Activated T-cell treated with anti-CD3 and anti-CD28 coated beads, Interleukin-2, amount 50 U/mL, for 72 hours (primary cell): ENCODE results near the gene KCNQ5. TPM values are rescaled to one million over a fixed set of nuclear protein-coding genes. Genes with fewer than 3 reads are reported as not detected.
A peak's percentile ranks its signal among the peaks of the same experiment; 100 is the strongest.
"Not testable (repeated sequence)": the region's sequence is repeated elsewhere in the genome, so short reads cannot be mapped to it uniquely, and the experiment has no call there.

Experiments
- ATAC-seq, 2 donors: fragments of 150-1000 bp; cut with Tn5 transposase; replicated peaks in 1 of 2; 2 replicates each; pipeline ENCODE4 v1.10.0; 2021; ENCODE audit warnings: moderate library complexity in 2 of 2, mild to moderate bottlenecking in 1 of 2
- DNase-seq, 2 donors: peaks; one replicate each; pipeline ENCODE4 v3.0.0; 2021 to 2022; ENCODE audit warnings: mixed read lengths in 1 of 2
- H3K27ac Mint-ChIP-seq: one replicate; pipeline ENCODE4 v1.8.0; 2022; ENCODE audit warnings: mild to moderate bottlenecking, moderate library complexity, mixed read lengths
- H3K27me3 Mint-ChIP-seq: one replicate; pipeline ENCODE4 v1.8.0; 2022; ENCODE audit warnings: low read depth, mixed read lengths
- H3K36me3 Mint-ChIP-seq, 2 donors: one replicate each; pipeline ENCODE4 v1.8.0; 2022; ENCODE audit warnings: mixed read lengths in 2 of 2, mild to moderate bottlenecking in 1 of 2; ENCODE audit not compliant: insufficient read depth in 2 of 2
- H3K4me1 Mint-ChIP-seq: one replicate; pipeline ENCODE4 v1.8.0; 2022; ENCODE audit warnings: low read depth, mixed read lengths
- H3K4me3 Mint-ChIP-seq, 2 donors: one replicate each; pipeline ENCODE4 v1.8.0; 2022; ENCODE audit warnings: mild to moderate bottlenecking in 2 of 2, mixed read lengths in 2 of 2, moderate library complexity in 2 of 2
- H3K9me3 Mint-ChIP-seq, 2 donors: one replicate each; pipeline ENCODE4 v1.8.0; 2022; ENCODE audit warnings: mixed read lengths in 2 of 2
- total RNA-seq, 2 donors: library from RNA; stranded (reverse); gene quantifications; one replicate each; pipeline ENCODE4 v1.2.3, GENCODE V29; 2022

Gene KCNQ5
- total RNA-seq, 2 donors from 2014 or later, result 6.1 to 9.8 TPM

GRCh38 chr6:73174646-73175045 lies 552.8 kb downstream of the KCNQ5 start:
- Mint-ChIP-seq H3K9me3 (no peaks in the 10 kb centered on the region), H3K27ac (no peak overlapping the region), H3K4me3 (no peak overlapping the region), H3K4me1 (no peaks in the 10 kb centered on the region), H3K27me3 (no peaks in the 10 kb centered on the region), H3K36me3 (no peaks in the 10 kb centered on the region)
- ATAC-seq (no peak), DNase-seq (no peak)

GRCh38 chr6:73176057-73176456 lies 554.2 kb downstream of the KCNQ5 start:
- Mint-ChIP-seq H3K27ac (no peak overlapping the region), H3K4me3 (no peak overlapping the region)

GRCh38 chr6:73177221-73177944 lies 555.5 kb downstream of the KCNQ5 start:
- Mint-ChIP-seq H3K36me3 (no peaks in the 10 kb centered on the region), H3K4me3 (no peak overlapping the region), H3K4me1 (no peaks in the 10 kb centered on the region), H3K9me3 (no peaks in the 10 kb centered on the region), H3K27me3 (no peaks in the 10 kb centered on the region), H3K27ac (no peak overlapping the region)
- no peak for DNase-seq
- no peak for ATAC-seq

More at GRCh38 chr6:73176057-73176456, 554.2 kb downstream of the KCNQ5 start:
- DNase-seq (no peak), ATAC-seq (no peak)
- Mint-ChIP-seq H3K4me1 (no peaks in the 10 kb centered on the region), H3K36me3 (no peaks in the 10 kb centered on the region), H3K9me3 (no peaks in the 10 kb centered on the region), H3K27me3 (no peaks in the 10 kb centered on the region)

- no peak for ATAC-seq
- Mint-ChIP-seq H3K36me3 (no peaks in the 10 kb centered on the region), H3K4me1 (no peaks in the 10 kb centered on the region), H3K4me3 (no peak overlapping the region), H3K27me3 (no peaks in the 10 kb centered on the region), H3K27ac (no peak overlapping the region), H3K9me3 (no peaks in the 10 kb centered on the region)
- no peak for DNase-seq
Observed at GRCh38 chr6:73180076-73180738, 558.3 kb downstream of the KCNQ5 start.

GRCh38 chr6:73180763-73181619 lies 559.1 kb downstream of the KCNQ5 start:
- H3K9me3 Mint-ChIP-seq, result no peaks in the 10 kb centered on the region
- H3K27ac Mint-ChIP-seq, result no peak overlapping the region
- no peaks in the 10 kb centered on the region for H3K27me3 Mint-ChIP-seq
- no peaks in the 10 kb centered on the region for H3K4me1 Mint-ChIP-seq
- H3K4me3 Mint-ChIP-seq, result peak overlapping the region in 1 of 2 donors; percentile 60
- DNase-seq (peak in 1 of 2 donors; percentile 7), ATAC-seq (peak; percentile 75 to 79)
- no peaks in the 10 kb centered on the region for H3K36me3 Mint-ChIP-seq

- no peak for DNase-seq
- H3K4me3 Mint-ChIP-seq, result no peak overlapping the region
- no peaks in the 10 kb centered on the region for H3K36me3 Mint-ChIP-seq
- ATAC-seq, result no peak
- no peaks in the 10 kb centered on the region for H3K27me3 Mint-ChIP-seq
- no peaks in the 10 kb centered on the region for H3K4me1 Mint-ChIP-seq
- no peak overlapping the region for H3K27ac Mint-ChIP-seq
- H3K9me3 Mint-ChIP-seq, result no peaks in the 10 kb centered on the region
Observed at GRCh38 chr6:73182021-73182607, 560.2 kb downstream of the KCNQ5 start.

GRCh38 chr6:73193302-73193701 lies 571.4 kb downstream of the KCNQ5 start:
- not testable (repeated sequence) for DNase-seq

GRCh38 chr6:73194744-73195143 lies 572.9 kb downstream of the KCNQ5 start:
- Mint-ChIP-seq H3K27ac (no peak overlapping the region), H3K27me3 (no peaks in the 10 kb centered on the region)

More at GRCh38 chr6:73193302-73193701, 571.4 kb downstream of the KCNQ5 start:
- H3K4me1 Mint-ChIP-seq, H3K9me3 Mint-ChIP-seq, ATAC-seq, H3K4me3 Mint-ChIP-seq, H3K27me3 Mint-ChIP-seq, H3K36me3 Mint-ChIP-seq, H3K27ac Mint-ChIP-seq: not testable (repeated sequence)

GRCh38 chr6:73200247-73200646 lies 578.4 kb downstream of the KCNQ5 start:
- H3K9me3 Mint-ChIP-seq, result no peaks in the 10 kb centered on the region
- no peak overlapping the region for H3K27ac Mint-ChIP-seq
- H3K4me3 Mint-ChIP-seq, result no peak overlapping the region
- ATAC-seq, result no peak
- H3K4me1 Mint-ChIP-seq, result no peaks in the 10 kb centered on the region
- no peaks in the 10 kb centered on the region for H3K27me3 Mint-ChIP-seq
- no peaks in the 10 kb centered on the region for H3K36me3 Mint-ChIP-seq
- no peak for DNase-seq

More at GRCh38 chr6:73194744-73195143, 572.9 kb downstream of the KCNQ5 start:
- H3K9me3 Mint-ChIP-seq, result no peaks in the 10 kb centered on the region
- no peaks in the 10 kb centered on the region for H3K4me1 Mint-ChIP-seq
- ATAC-seq, result no peak
- no peaks in the 10 kb centered on the region for H3K36me3 Mint-ChIP-seq
- no peak for DNase-seq
- no peak overlapping the region for H3K4me3 Mint-ChIP-seq

GRCh38 chr6:73200735-73201134 lies 578.9 kb downstream of the KCNQ5 start:
- no peaks in the 10 kb centered on the region for H3K36me3 Mint-ChIP-seq
- H3K4me1 Mint-ChIP-seq, result no peaks in the 10 kb centered on the region
- H3K27me3 Mint-ChIP-seq, result no peaks in the 10 kb centered on the region
- H3K4me3 Mint-ChIP-seq, result no peak overlapping the region
- ATAC-seq (no peak), DNase-seq (no peak)
- H3K9me3 Mint-ChIP-seq, result no peaks in the 10 kb centered on the region
- H3K27ac Mint-ChIP-seq, result no peak overlapping the region

GRCh38 chr6:73203098-73203497 lies 581.2 kb downstream of the KCNQ5 start:
- Mint-ChIP-seq H3K27ac (no peak overlapping the region), H3K27me3 (no peaks in the 10 kb centered on the region), H3K4me1 (no peaks in the 10 kb centered on the region), H3K9me3 (no peaks in the 10 kb centered on the region), H3K4me3 (no peak overlapping the region), H3K36me3 (no peaks in the 10 kb centered on the region)
- DNase-seq (no peak), ATAC-seq (no peak)

GRCh38 chr6:73204252-73204651 lies 582.4 kb downstream of the KCNQ5 start:
- H3K9me3 Mint-ChIP-seq, result no peaks in the 10 kb centered on the region
- H3K27ac Mint-ChIP-seq, result no peak overlapping the region
- no peaks in the 10 kb centered on the region for H3K36me3 Mint-ChIP-seq
- DNase-seq (no peak), ATAC-seq (no peak)
- H3K27me3 Mint-ChIP-seq, result no peaks in the 10 kb centered on the region
- H3K4me1 Mint-ChIP-seq, result no peaks in the 10 kb centered on the region
- no peak overlapping the region for H3K4me3 Mint-ChIP-seq
